Measurements from ENCODE around the gene EHMT1.

DNA sequence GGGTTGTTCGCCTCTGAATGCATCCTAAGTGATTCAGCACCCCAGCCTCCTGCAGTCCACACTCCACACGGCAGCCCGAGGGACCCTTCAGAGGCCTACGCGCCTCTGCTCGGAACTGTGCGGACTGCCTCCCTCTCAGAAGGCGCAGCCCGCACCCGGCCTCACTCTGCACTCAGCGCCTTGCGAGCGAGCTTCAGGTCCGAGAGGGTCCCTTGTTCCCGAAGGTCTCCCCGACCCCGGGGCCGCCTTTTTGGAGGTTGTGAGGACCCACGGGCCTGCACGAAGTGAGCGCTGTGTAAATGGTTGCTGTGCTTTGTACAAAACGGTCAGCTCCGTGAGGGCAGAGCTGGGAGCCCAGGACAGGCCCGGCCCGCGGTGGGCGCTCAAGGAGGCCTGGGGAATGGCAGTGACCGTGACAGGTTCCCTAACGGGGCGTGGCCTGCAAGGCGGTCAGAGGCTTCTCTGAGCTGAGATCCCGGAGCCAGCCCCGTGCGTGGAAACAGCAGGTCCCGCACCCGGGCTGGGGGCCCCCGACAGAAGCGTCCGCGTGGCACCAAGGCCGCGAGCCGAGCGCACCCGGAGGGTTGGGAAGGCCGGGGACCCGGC lies 258.1 kb downstream of the EHMT1 start:
- TF ChIP-seq, protein P1, sequence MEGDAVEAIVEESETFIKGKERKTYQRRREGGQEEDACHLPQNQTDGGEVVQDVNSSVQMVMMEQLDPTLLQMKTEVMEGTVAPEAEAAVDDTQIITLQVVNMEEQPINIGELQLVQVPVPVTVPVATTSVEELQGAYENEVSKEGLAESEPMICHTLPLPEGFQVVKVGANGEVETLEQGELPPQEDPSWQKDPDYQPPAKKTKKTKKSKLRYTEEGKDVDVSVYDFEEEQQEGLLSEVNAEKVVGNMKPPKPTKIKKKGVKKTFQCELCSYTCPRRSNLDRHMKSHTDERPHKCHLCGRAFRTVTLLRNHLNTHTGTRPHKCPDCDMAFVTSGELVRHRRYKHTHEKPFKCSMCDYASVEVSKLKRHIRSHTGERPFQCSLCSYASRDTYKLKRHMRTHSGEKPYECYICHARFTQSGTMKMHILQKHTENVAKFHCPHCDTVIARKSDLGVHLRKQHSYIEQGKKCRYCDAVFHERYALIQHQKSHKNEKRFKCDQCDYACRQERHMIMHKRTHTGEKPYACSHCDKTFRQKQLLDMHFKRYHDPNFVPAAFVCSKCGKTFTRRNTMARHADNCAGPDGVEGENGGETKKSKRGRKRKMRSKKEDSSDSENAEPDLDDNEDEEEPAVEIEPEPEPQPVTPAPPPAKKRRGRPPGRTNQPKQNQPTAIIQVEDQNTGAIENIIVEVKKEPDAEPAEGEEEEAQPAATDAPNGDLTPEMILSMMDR (IDR thresholded peaks at IDR 0.05): no peak
- TF ChIP-seq POLR2A (IDR thresholded peaks at IDR 0.05): no peak

Data from right lobe of liver (tissue), 4 donors.